KOPT-K1 (cell line): ENCODE data around the gene SCN1A.
"Not testable (repeated sequence)": the region's sequence is repeated elsewhere in the genome, so short reads cannot be mapped to it uniquely, and the experiment has no call there.

ENCODE experiments used
- H3K27ac ChIP-seq: fragments of 200-600 bp; sonication (generic); 2 replicates; pipeline ENCODE4 v1.5.1; 2016; ENCODE audit warnings: antibody characterized with exemption, mild to moderate bottlenecking, low read depth, low read length; ENCODE audit not compliant: poor library complexity, severe bottlenecking
- H3K36me3 ChIP-seq: fragments of 200-600 bp; sonication (generic); 2 replicates; pipeline ENCODE4 v1.5.1; 2017; ENCODE audit warnings: antibody characterized with exemption, mild to moderate bottlenecking, low read length, moderate library complexity; ENCODE audit not compliant: insufficient read depth
- H3K9me3 ChIP-seq: fragments of 200-600 bp; sonication (generic); 2 replicates; pipeline ENCODE4 v1.5.1; 2017; ENCODE audit warnings: antibody characterized with exemption, low read length, mild to moderate bottlenecking; ENCODE audit not compliant: insufficient read depth, poor library complexity, severe bottlenecking

SCN1A gene

GRCh38 chr2:166017208-166017607 lies 110.6 kb downstream of the SCN1A start:
- H3K27ac ChIP-seq: no peak overlapping the region
- H3K9me3 ChIP-seq: no peaks in the 10 kb centered on the region
- no peaks in the 10 kb centered on the region for H3K36me3 ChIP-seq

DNA sequence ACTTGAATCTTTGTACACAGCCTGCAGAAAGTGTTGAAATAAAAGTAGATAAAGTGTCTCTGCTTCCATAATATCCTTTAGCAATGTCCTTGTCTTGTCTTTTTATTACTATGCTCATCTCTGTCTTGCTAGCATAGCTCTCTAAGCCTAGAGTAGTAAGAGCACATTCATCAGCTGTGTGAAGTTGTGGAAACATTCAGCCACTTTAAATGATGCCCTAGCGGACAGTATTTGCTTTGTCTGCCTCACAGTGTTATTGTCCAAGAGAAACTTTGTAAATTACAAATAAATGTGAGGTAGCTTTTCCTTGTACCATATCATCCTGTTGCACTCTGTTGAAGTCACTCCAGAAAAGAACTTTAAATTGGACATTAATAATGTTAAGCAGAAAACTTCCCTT lies 113.9 kb downstream of the SCN1A start:
- no peak overlapping the region for H3K27ac ChIP-seq
- H3K9me3 ChIP-seq: no peaks in the 10 kb centered on the region
- no peaks in the 10 kb centered on the region for H3K36me3 ChIP-seq

- no peaks in the 10 kb centered on the region for H3K9me3 ChIP-seq
- H3K36me3 ChIP-seq: no peaks in the 10 kb centered on the region
- no peak overlapping the region for H3K27ac ChIP-seq
Measured at GRCh38 chr2:166011660-166012059, 116.2 kb downstream of the SCN1A start.

GRCh38 chr2:166000401-166000800 lies 127.4 kb downstream of the SCN1A start:
- no peak overlapping the region for H3K27ac ChIP-seq
- no peaks in the 10 kb centered on the region for H3K36me3 ChIP-seq
- no peaks in the 10 kb centered on the region for H3K9me3 ChIP-seq

- H3K9me3 ChIP-seq: no peaks in the 10 kb centered on the region
- H3K36me3 ChIP-seq: no peaks in the 10 kb centered on the region
Measured at GRCh38 chr2:165990846-165991245, 137.0 kb downstream of the SCN1A start.

GRCh38 chr2:165989851-165990250 lies 138.0 kb downstream of the SCN1A start:
- no peaks in the 10 kb centered on the region for H3K9me3 ChIP-seq
- no peak overlapping the region for H3K27ac ChIP-seq
- H3K36me3 ChIP-seq: no peaks in the 10 kb centered on the region

More at GRCh38 chr2:165990846-165991245, 137.0 kb downstream of the SCN1A start:
- no peak overlapping the region for H3K27ac ChIP-seq

DNA sequence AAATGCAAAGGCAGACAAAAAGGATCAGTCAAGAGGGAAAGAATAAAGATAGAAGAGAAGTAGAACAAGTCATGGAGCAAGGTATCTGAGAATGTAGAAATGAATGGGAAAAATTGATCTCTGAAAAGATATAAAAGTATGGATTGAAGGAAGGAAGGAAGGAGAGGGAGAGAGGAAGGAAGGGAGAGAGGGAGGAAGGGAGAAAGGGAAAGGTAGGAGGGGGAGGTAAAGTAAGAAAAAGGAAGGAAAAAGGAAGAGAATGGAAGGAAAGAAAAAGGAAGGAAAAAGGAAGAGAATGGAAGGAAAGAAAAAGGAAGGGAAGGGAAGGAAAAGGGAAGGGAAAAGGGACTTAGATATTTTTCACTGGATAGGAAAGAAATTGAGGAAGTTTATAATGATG lies 142.7 kb downstream of the SCN1A start:
- H3K36me3 ChIP-seq: no peaks in the 10 kb centered on the region
- no peaks in the 10 kb centered on the region for H3K9me3 ChIP-seq
- no peak overlapping the region for H3K27ac ChIP-seq

DNA sequence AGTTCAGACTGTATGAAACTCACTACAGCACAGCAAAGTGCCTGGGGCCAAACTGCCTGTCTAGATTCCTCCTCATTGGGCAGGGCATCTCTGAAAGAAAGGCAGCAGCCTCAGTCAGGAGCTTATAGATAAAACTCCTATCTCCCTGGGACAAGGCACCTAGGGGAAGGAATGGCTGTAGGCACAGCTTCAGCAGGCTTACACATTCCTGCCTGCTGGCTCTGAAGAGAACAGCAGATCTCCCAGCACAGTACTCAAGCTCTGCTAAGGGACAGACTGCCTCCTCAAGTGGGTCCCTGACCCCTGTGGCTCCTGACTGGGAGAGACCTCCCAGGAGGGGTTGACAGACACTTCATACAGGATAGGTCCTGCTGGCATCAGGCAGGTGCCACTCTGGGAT lies 155.7 kb downstream of the SCN1A start:
- not testable (repeated sequence) for H3K27ac ChIP-seq, H3K36me3 ChIP-seq, H3K9me3 ChIP-seq

GRCh38 chr2:165970663-165971062 lies 157.2 kb downstream of the SCN1A start:
- Histone ChIP-seq H3K36me3 (no peaks in the 10 kb centered on the region), H3K9me3 (no peaks in the 10 kb centered on the region), H3K27ac (no peak overlapping the region)

DNA sequence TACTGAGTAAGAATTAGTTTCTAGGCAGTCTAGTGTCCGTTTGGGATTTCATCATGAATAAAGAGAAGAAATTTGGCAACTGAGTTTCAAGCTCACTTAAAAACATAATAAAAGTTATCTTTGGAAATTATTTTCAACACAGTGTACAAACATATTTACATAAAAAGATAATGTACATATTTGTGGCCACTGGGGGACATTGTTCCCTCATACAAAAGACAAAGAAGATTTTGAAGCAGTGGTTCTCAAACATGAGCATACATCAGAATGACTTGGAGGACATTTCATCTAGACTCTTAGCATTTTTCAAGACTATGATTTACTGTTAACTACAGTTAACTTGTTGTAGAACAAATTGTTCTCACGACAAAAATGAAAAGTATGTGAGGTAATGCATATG lies 158.6 kb downstream of the SCN1A start:
- H3K9me3 ChIP-seq: no peaks in the 10 kb centered on the region

DNA sequence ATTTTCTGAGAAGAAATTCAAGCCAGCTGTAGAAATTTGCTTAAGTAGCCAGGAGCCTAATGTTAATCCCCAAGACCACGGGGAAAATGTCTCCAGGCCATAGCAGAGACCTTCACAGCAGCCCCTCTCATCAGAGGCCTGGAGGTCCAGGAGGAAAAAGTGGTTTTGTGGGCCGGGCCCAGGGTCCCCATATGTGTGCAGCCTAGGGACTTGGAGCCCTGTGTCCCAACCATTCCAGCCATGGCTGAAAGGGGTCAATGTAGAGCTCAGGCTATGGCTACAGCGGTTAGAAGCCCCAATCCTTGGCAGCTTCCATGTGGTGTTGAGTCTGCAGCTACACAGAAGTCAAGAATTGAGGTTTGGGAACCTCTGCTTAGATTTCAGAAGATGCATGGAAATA lies 160.1 kb downstream of the SCN1A start:
- Histone ChIP-seq H3K27ac (no peak overlapping the region), H3K9me3 (no peaks in the 10 kb centered on the region), H3K36me3 (no peaks in the 10 kb centered on the region)

More for the DNA sequence above, 158.6 kb downstream of the SCN1A start:
- H3K27ac ChIP-seq: no peak overlapping the region
- H3K36me3 ChIP-seq: no peaks in the 10 kb centered on the region

DNA sequence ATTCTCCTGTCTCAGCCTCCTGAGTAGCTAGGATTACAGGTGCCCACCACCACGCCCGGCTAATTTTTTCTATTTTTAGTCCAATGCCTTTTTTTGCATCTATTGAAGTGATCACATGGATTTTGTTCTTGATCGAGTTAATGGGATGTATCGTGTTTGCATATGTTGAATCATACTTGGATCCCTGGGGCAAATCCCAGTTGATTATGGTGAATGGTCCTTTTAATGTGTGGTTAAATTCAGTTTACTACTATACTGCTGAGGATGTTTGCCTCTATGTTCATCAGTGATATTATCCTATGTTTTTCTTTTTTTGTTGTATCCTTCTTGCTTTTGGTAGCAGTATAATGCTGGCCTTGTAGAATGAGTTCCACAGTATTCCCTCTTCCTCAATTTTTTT lies 166.0 kb downstream of the SCN1A start:
- Histone ChIP-seq H3K36me3 (no peaks in the 10 kb centered on the region), H3K9me3 (no peaks in the 10 kb centered on the region), H3K27ac (no peak overlapping the region)

GRCh38 chr2:165959371-165959770 lies 168.4 kb downstream of the SCN1A start:
- Histone ChIP-seq H3K27ac (no peak overlapping the region), H3K36me3 (no peaks in the 10 kb centered on the region), H3K9me3 (no peaks in the 10 kb centered on the region)

- Histone ChIP-seq H3K9me3 (no peaks in the 10 kb centered on the region), H3K27ac (no peak overlapping the region), H3K36me3 (no peaks in the 10 kb centered on the region)
Measured at GRCh38 chr2:165958313-165958960, 169.4 kb downstream of the SCN1A start.

- H3K27ac ChIP-seq: no peak overlapping the region
- H3K36me3 ChIP-seq: no peaks in the 10 kb centered on the region
- H3K9me3 ChIP-seq: no peaks in the 10 kb centered on the region
Measured at GRCh38 chr2:165957030-165957675, 170.7 kb downstream of the SCN1A start.
